K562 (cell line): Measurements from ENCODE around the gene SSBP2. TPM values are rescaled to one million over a fixed set of nuclear protein-coding genes. Genes with fewer than 3 reads are reported as not detected.

Source experiments
- ATAC-seq: fragments of 200-7000 bp; cut with Tn5 transposase; 3 replicates; pipeline ENCODE4 v1.9.1; 2020; ENCODE audit warnings: moderate library complexity
- BruUV-seq: library from RNA; stranded (reverse); fragments of 400-500 nt; replicated peaks from 2 replicates; lab custom pipeline; 2021; lab: Mats Ljungman, UMichigan
- CTCF ChIA-PET: fragments of 300-600 bp; formaldehyde crosslinking; extraction: SDS; loops from one replicate; lab custom pipeline; 2021; ENCODE audit warnings: low intra/inter-chr PET ratio; lab: Yijun Ruan, JAX
- POLR2A ChIA-PET: fragments of 300-600, 350-650 bp; sonication (Branson Sonifier 250); formaldehyde crosslinking; extraction: SDS; loops from one replicate; lab custom pipeline; 2021; ENCODE audit warnings: antibody characterized with exemption, inconsistent platforms; lab: Yijun Ruan, JAX
- DNase-seq, 4 experiments: peaks; one replicate each; pipeline versions ENCODE4 v3.0.0 to v3.0.0-alpha.2; 2011 to 2018; ENCODE audit warnings: low spot score in 3 of 4, mixed read lengths in 3 of 4; ENCODE audit errors: extremely low read depth in 1 of 4
- FAIRE-seq: peaks from 2 replicates; lab custom pipeline; 2011; peaks lifted over from hg19 to GRCh38; lab: Jason Lieb, UNC
- H2AFZ ChIP-seq: 2 replicates; pipeline ENCODE4 v1.6.0; 2011; ENCODE audit warnings: low read depth, low read length, control low read depth, inconsistent platforms
- H3K27ac ChIP-seq: fragments of 200-600 bp; 3 replicates; pipeline ENCODE4 v1.8.0; 2011; ENCODE audit warnings: low read depth, mild to moderate bottlenecking, control low read depth, inconsistent platforms, low read length, moderate library complexity, mixed read lengths; ENCODE audit errors: extremely low read depth
- H3K27me3 ChIP-seq, 2 experiments: fragments of 300-600 bp in 1 of 2; 2 replicates in 1 of 2; 3 replicates in 1 of 2; pipeline versions ENCODE4 v1.6.0 to v1.8.0; 2011; ENCODE audit warnings: inconsistent platforms in 2 of 2, low read length in 2 of 2, mild to moderate bottlenecking in 1 of 2, mixed read lengths in 1 of 2, moderate library complexity in 1 of 2; ENCODE audit not compliant: control insufficient read depth in 2 of 2, insufficient read depth in 2 of 2
- H3K36me3 ChIP-seq: fragments of 300-600 bp; 3 replicates; pipeline ENCODE4 v1.8.0; 2011; ENCODE audit warnings: mild to moderate bottlenecking, low read length, inconsistent platforms; ENCODE audit not compliant: control insufficient read depth, insufficient read depth
- H3K4me1 ChIP-seq, 2 experiments: fragments of 200-600 bp in 1 of 2; replicated peaks in 1 of 2; 2 replicates in 1 of 2; 3 replicates in 1 of 2; pipeline versions ENCODE4 v1.5.1 to v1.8.0; 2011; ENCODE audit warnings: inconsistent platforms in 2 of 2, low read length in 2 of 2, mild to moderate bottlenecking in 1 of 2, mixed read lengths in 1 of 2, moderate library complexity in 1 of 2; ENCODE audit not compliant: control insufficient read depth in 2 of 2, insufficient read depth in 2 of 2
- H3K4me2 ChIP-seq: 2 replicates; pipeline ENCODE4 v1.6.1; 2011; ENCODE audit warnings: low read length, control low read depth, inconsistent platforms, mixed read lengths; ENCODE audit not compliant: insufficient read depth
- H3K4me3 ChIP-seq: fragments of 200-600 bp; sonication (generic), shearing (Covaris generic); 2 replicates; pipeline ENCODE4 v1.5.1; 2016; ENCODE audit warnings: control low read depth, inconsistent platforms
- H3K79me2 ChIP-seq: fragments of 200-600 bp; 3 replicates; pipeline ENCODE4 v1.8.0; 2011; ENCODE audit warnings: low read length, inconsistent platforms; ENCODE audit not compliant: control insufficient read depth, insufficient read depth
- H3K9ac ChIP-seq, 2 experiments: 2 replicates each; pipeline versions ENCODE4 v1.6.0 to v1.6.1; 2011; ENCODE audit warnings: low read depth in 2 of 2, low read length in 2 of 2, control low read depth in 1 of 2, inconsistent platforms in 1 of 2, mild to moderate bottlenecking in 1 of 2, mixed read lengths in 1 of 2; ENCODE audit not compliant: insufficient read depth in 1 of 2
- H3K9me1 ChIP-seq: one replicate; pipeline ENCODE4 v1.6.0; 2011; ENCODE audit warnings: inconsistent platforms, mild to moderate bottlenecking, low read length, moderate library complexity; ENCODE audit not compliant: control insufficient read depth, insufficient read depth
- H3K9me3 ChIP-seq: replicated peaks from 2 replicates; pipeline ENCODE4 v1.5.1; 2011; ENCODE audit warnings: low read depth, low read length, inconsistent platforms; ENCODE audit not compliant: control insufficient read depth, insufficient read depth
- H4K20me1 ChIP-seq: replicated peaks from 2 replicates; pipeline ENCODE4 v1.6.1; 2011; ENCODE audit warnings: low read length, inconsistent platforms, mixed read lengths; ENCODE audit not compliant: control insufficient read depth, insufficient read depth
- ARNT ChIP-seq, 2 experiments: fragments of 450-650 bp; IDR thresholded peaks; 2 replicates each; pipeline ENCODE4 v1.6.1; 2016; ENCODE audit warnings: mild to moderate bottlenecking in 1 of 2
- BRCA1 ChIP-seq, 2 experiments: fragments of 450-650 bp in 1 of 2; sonication (generic) in 1 of 2; formaldehyde crosslinking in 1 of 2; IDR thresholded peaks; 2 replicates each; pipeline versions ENCODE4 v1.5.0 to v1.6.1; 2017 to 2020; ENCODE audit warnings: mild to moderate bottlenecking in 1 of 2, missing genetic modification reagents in 1 of 2
- CCAR2 ChIP-seq: fragments of 200-400 bp; formaldehyde crosslinking; IDR thresholded peaks from 2 replicates; pipeline ENCODE4 v1.6.1; 2017; ENCODE audit warnings: mild to moderate bottlenecking, low read depth, low read length
- ESRRA ChIP-seq: fragments of 450-650 bp; IDR thresholded peaks from 2 replicates; pipeline ENCODE4 v1.6.1; 2014; ENCODE audit warnings: low read depth, mild to moderate bottlenecking, moderate library complexity, borderline replicate concordance
- GABPB1 ChIP-seq: sonication (generic); formaldehyde crosslinking; IDR thresholded peaks from 2 replicates; pipeline ENCODE4 v1.8.0; 2022; ENCODE audit warnings: mild to moderate bottlenecking, missing genetic modification reagents
- MXI1 ChIP-seq: IDR thresholded peaks from 2 replicates; pipeline ENCODE4 v1.6.1; 2011; ENCODE audit warnings: low read depth, mild to moderate bottlenecking, improper control_type of control experiment, low read length
- NFRKB ChIP-seq: fragments of 450-650 bp; IDR thresholded peaks from 2 replicates; pipeline ENCODE4 v1.6.1; 2016; ENCODE audit warnings: low read depth
- PCBP1 ChIP-seq: fragments of 200-400 bp; formaldehyde crosslinking; IDR thresholded peaks from 2 replicates; pipeline ENCODE4 v1.6.1; 2018; ENCODE audit warnings: mild to moderate bottlenecking, low read depth, low read length; ENCODE audit not compliant: poor library complexity, severe bottlenecking
- THRAP3 ChIP-seq: fragments of 450-650 bp; IDR thresholded peaks from 2 replicates; pipeline ENCODE4 v1.6.1; 2016; ENCODE audit warnings: mild to moderate bottlenecking, inconsistent platforms, borderline replicate concordance
- TOE1 ChIP-seq, 2 experiments: fragments of 450-650 bp in 1 of 2; sonication (generic) in 1 of 2; formaldehyde crosslinking in 1 of 2; IDR thresholded peaks; 2 replicates each; pipeline versions ENCODE4 v1.7.1 to v1.8.0; 2016 to 2022; ENCODE audit warnings: borderline replicate concordance in 2 of 2, mild to moderate bottlenecking in 2 of 2, antibody characterized with exemption in 1 of 2, inconsistent platforms in 1 of 2, low read depth in 1 of 2, missing genetic modification reagents in 1 of 2, moderate library complexity in 1 of 2
- WGBS: fragments of 100-300 bp; shearing (Covaris generic); methylation state at CpG from one replicate; pipeline ENCODE4 v1.1.6; 2016; ENCODE audit warnings: low coverage, mixed read lengths; ENCODE audit not compliant: insufficient coverage; ENCODE audit errors: missing lambda C conversion rate; 5-methylcytosine and 5-hydroxymethylcytosine counted together
- in situ Hi-C: fragments of 300-500 bp; cut with MboI; formaldehyde crosslinking; loops from 4 replicates; pipeline ENCODE4 v1.15.0; 2018; ENCODE audit warnings: inconsistent platforms, mixed read lengths
- intact Hi-C: fragments of 100-400 bp; cut with micrococcal nuclease; formaldehyde crosslinking; loops from 2 replicates; pipeline ENCODE4 v1.14.2; 2022
- polyA plus RNA-seq, 8 experiments: library from polyadenylated mRNA; depleted of rRNA in 4 of 8; stranded (reverse) in 5 of 8; unstranded in 3 of 8; fragments of >200 nt; fragmentation: Nextera tagmentation in 2 of 8; fragmentation: Illumina TruSeq in 1 of 8; extraction: Ambion mirVana in 2 of 8; extraction: Trizol in 1 of 8; gene quantifications; 2 replicates each; pipeline versions ENCODE4 v1.2.1 to v1.2.3, GENCODE V29; 2011 to 2014; ENCODE audit warnings: inconsistent platforms in 1 of 8, missing spikeins in 1 of 8
- total RNA-seq, 7 experiments: library from RNA; depleted of rRNA in 6 of 7; stranded (reverse); fragments of >200 nt in 6 of 7; fragmentation: Illumina TruSeq in 2 of 7; extraction: Trizol in 2 of 7; gene quantifications; 2 replicates each; pipeline versions ENCODE4 v1.2.1 to v1.2.3, GENCODE V29; 2011 to 2021; ENCODE audit warnings: low replicate concordance in 1 of 7
- TF ChIP-seq, protein P1 (sequence below), 2 experiments: fragments of 450-650 bp; conservative IDR thresholded peaks; 2 replicates each; pipeline ENCODE4 v1.6.1; 2017; ENCODE audit warnings: mild to moderate bottlenecking in 2 of 2, moderate library complexity in 2 of 2
- TF ChIP-seq, protein P2 (sequence below): fragments of 250-450 bp; sonication (Bioruptor Pico); IDR thresholded peaks from 2 replicates; pipeline ENCODE4 v1.8.0; 2022; ENCODE audit warnings: moderate library complexity, mild to moderate bottlenecking, inconsistent platforms
- TF ChIP-seq, protein P3 (sequence below): fragments of 450-650 bp; IDR thresholded peaks from 2 replicates; pipeline ENCODE4 v1.6.1; 2018; ENCODE audit not compliant: partially characterized antibody

Gene SSBP2
- total and polyA plus RNA-seq, 9 of the 15 experiments (the other 6 are each of a cell fraction or from before 2014, with no cell fraction given), result 22.3 to 133 (median 42.1) TPM

DNA sequence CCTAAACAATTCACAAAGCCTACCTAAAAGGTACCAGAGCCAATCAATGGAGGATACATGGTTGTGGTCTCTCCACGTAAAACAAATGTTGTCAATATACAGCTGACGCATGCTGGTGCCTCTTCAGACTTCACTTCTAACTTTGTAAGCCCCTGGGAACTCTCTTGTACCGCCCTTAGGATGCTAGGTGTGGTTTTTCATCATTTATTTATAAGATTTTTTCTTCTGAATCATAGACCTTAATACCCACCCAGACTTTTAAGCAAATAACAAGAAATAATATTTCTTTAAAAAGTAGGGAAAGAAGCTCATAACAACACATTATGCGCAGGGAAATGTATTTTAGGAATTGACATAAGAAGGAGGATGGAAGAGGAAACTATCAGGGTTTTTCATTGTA is 33.0 kb downstream of the SSBP2 start (continued):
- TF ChIP-seq, protein P1, sequence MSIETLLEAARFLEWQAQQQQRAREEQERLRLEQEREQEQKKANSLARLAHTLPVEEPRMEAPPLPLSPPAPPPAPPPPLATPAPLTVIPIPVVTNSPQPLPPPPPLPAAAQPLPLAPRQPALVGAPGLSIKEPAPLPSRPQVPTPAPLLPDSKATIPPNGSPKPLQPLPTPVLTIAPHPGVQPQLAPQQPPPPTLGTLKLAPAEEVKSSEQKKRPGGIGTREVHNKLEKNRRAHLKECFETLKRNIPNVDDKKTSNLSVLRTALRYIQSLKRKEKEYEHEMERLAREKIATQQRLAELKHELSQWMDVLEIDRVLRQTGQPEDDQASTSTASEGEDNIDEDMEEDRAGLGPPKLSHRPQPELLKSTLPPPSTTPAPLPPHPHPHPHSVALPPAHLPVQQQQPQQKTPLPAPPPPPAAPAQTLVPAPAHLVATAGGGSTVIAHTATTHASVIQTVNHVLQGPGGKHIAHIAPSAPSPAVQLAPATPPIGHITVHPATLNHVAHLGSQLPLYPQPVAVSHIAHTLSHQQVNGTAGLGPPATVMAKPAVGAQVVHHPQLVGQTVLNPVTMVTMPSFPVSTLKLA (conservative IDR thresholded peaks at IDR 0.05), result 0 out of 4 replicates have a peak, but pooled peaks of 1 of the 2 experiments have one; percentile 5

DNA sequence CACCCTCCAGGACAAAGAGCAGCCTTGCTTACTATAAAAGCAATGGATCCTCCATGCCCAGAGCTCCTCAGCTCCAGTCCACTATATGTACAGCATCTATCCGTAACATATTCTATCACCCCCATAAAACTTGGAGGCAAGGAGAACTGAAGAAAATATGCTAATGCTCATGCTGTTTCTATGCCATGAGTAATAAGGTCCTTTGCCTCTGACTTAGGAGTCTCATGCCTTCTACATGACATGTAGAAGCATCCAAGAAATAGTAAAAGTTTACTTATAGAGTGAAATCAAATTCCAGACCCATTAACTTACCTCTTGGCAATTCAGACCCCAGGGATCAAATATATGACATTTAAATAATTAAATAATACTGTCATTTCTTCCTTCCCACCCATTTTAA is 33.7 kb downstream of the SSBP2 start:
- no peak for DNase-seq
- no peaks in the 10 kb centered on the region for H3K36me3 ChIP-seq
- no peak overlapping the region for H2AFZ ChIP-seq
- in situ Hi-C loops, result no loop called here
- ChIA-PET POLR2A (interaction anchor here (1.4 to 1.5 kb wide), 2 partner anchors 9 to 15 kb away, joined by 3 to 5 read pairs; no protein-coding TSS in a partner anchor), CTCF (no interaction called here)
- H3K27me3 ChIP-seq, result no peaks in the 10 kb centered on the region
- no TSS peak for BruUV-seq
- no peak for ATAC-seq
- intact Hi-C loops, result no loop called here
- H3K79me2 ChIP-seq, result peaks cover 68% of the 10 kb centered on the region
- WGBS, result 100% methylated on average over 1 of the region's 1 CpG
- no peaks in the 10 kb centered on the region for H4K20me1 ChIP-seq
- no peak overlapping the region for H3K4me3 ChIP-seq
- FAIRE-seq, result no peak
- peaks cover 0 to 14% of the 10 kb centered on the region in 2 experiments; a peak in 2 of 5 replicates for H3K4me1 ChIP-seq
- H3K4me2 ChIP-seq, result no peak overlapping the region
- no peaks in the 10 kb centered on the region for H3K9me3 ChIP-seq
- H3K9ac ChIP-seq, result no peak overlapping the region
- no peak overlapping the region for H3K27ac ChIP-seq
- no peaks in the 10 kb centered on the region for H3K9me1 ChIP-seq
- TF ChIP-seq, protein P2, sequence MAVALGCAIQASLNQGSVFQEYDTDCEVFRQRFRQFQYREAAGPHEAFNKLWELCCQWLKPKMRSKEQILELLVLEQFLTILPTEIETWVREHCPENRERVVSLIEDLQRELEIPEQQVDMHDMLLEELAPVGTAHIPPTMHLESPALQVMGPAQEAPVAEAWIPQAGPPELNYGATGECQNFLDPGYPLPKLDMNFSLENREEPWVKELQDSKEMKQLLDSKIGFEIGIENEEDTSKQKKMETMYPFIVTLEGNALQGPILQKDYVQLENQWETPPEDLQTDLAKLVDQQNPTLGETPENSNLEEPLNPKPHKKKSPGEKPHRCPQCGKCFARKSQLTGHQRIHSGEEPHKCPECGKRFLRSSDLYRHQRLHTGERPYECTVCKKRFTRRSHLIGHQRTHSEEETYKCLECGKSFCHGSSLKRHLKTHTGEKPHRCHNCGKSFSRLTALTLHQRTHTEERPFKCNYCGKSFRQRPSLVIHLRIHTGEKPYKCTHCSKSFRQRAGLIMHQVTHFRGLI, result no peak
- TF ChIP-seq TOE1 (IDR thresholded peaks at IDR 0.05; ENCODE audit: borderline replicate concordance) (no peak), TOE1 (CRISPR knock-in tag; IDR thresholded peaks at IDR 0.05; ENCODE audit: borderline replicate concordance, low read depth) (no peak), PCBP1 (no peak), CCAR2 (no peak), ARNT (IDR thresholded peaks at IDR 0.05) (no peak), MXI1 (no peak), BRCA1 (IDR thresholded peaks at IDR 0.05) (no peak), BRCA1 (CRISPR knock-in tag; IDR thresholded peaks at IDR 0.05) (no peak), ESRRA (no peak), NFRKB (no peak), GABPB1 (CRISPR knock-in tag) (no peak), THRAP3 (no peak)
- TF ChIP-seq, protein P3, sequence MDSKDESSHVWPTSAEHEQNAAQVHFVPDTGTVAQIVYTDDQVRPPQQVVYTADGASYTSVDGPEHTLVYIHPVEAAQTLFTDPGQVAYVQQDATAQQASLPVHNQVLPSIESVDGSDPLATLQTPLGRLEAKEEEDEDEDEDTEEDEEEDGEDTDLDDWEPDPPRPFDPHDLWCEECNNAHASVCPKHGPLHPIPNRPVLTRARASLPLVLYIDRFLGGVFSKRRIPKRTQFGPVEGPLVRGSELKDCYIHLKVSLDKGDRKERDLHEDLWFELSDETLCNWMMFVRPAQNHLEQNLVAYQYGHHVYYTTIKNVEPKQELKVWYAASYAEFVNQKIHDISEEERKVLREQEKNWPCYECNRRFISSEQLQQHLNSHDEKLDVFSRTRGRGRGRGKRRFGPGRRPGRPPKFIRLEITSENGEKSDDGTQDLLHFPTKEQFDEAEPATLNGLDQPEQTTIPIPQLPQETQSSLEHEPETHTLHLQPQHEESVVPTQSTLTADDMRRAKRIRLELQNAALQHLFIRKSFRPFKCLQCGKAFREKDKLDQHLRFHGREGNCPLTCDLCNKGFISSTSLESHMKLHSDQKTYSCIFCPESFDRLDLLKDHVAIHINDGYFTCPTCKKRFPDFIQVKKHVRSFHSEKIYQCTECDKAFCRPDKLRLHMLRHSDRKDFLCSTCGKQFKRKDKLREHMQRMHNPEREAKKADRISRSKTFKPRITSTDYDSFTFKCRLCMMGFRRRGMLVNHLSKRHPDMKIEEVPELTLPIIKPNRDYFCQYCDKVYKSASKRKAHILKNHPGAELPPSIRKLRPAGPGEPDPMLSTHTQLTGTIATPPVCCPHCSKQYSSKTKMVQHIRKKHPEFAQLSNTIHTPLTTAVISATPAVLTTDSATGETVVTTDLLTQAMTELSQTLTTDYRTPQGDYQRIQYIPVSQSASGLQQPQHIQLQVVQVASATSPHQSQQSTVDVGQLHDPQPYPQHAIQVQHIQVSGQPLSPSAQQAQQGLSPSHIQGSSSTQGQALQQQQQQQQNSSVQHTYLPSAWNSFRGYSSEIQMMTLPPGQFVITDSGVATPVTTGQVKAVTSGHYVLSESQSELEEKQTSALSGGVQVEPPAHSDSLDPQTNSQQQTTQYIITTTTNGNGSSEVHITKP, result no peak
